Heart left ventricle (tissue), 16 donors: ENCODE measurements around the gene GATAD2B. TPM values are rescaled to one million over a fixed set of nuclear protein-coding genes. Genes with fewer than 3 reads are reported as not detected.

Experiments used
- ATAC-seq, 4 donors: fragments of 200-7000 bp; cut with Tn5 transposase; one replicate each; pipeline ENCODE4 v1.9.1; 2020 to 2022; ENCODE audit warnings: moderate library complexity in 4 of 4, mild to moderate bottlenecking in 3 of 4, moderate number of reproducible peaks in 1 of 4
- DNase-seq, 5 donors: peaks; one replicate each; pipeline ENCODE4 v3.0.0-alpha.2; 2020
- H3K27ac ChIP-seq, 12 donors: fragments of 200-600 bp; sonication (generic) in 4 of 12; one replicate each; pipeline versions ENCODE4 v1.5.0 to v1.8.0; 2016 to 2022; ENCODE audit warnings: mild to moderate bottlenecking in 2 of 12
- H3K27me3 ChIP-seq, 9 donors: fragments of 200-600 bp; sonication (generic) in 2 of 9; one replicate each; pipeline versions ENCODE4 v1.5.1 to v1.8.0; 2016 to 2022; ENCODE audit warnings: mild to moderate bottlenecking in 3 of 9
- H3K36me3 ChIP-seq, 9 donors: fragments of 200-600 bp; sonication (generic) in 2 of 9; one replicate each; pipeline versions ENCODE4 v1.5.0 to v1.8.0; 2018 to 2022; ENCODE audit warnings: mild to moderate bottlenecking in 2 of 9
- H3K4me1 ChIP-seq, 12 donors: fragments of 200-600 bp; sonication (generic) in 4 of 12; one replicate each; pipeline versions ENCODE4 v1.5.0 to v1.8.0; 2016 to 2022; ENCODE audit warnings: mild to moderate bottlenecking in 3 of 12
- H3K4me3 ChIP-seq, 12 donors: fragments of 200-600 bp; sonication (generic) in 4 of 12; one replicate each; pipeline versions ENCODE4 v1.5.0 to v1.8.0; 2017 to 2022; ENCODE audit warnings: mild to moderate bottlenecking in 9 of 12, moderate library complexity in 4 of 12
- H3K9me3 ChIP-seq, 12 donors: fragments of 200-600 bp; sonication (generic) in 4 of 12; one replicate each; pipeline versions ENCODE4 v1.5.0 to v1.8.0; 2016 to 2022; ENCODE audit warnings: mild to moderate bottlenecking in 1 of 12
- POLR2A ChIP-seq, 2 donors: fragments of 450-650 bp; IDR thresholded peaks; one replicate each; pipeline ENCODE4 v1.6.1; 2017; ENCODE audit warnings: antibody characterized with exemption in 2 of 2, mild to moderate bottlenecking in 2 of 2, moderate library complexity in 2 of 2
- WGBS, 4 donors: extraction: QIAGEN DNeasy Blood & Tissue Kit in 2 of 4; methylation state at CpG; one replicate each; pipeline versions ENCODE4 v1.1.5 to v1.1.7; 2013 to 2018; 5-methylcytosine and 5-hydroxymethylcytosine counted together
- intact Hi-C, 10 donors: fragments of 100-400 bp; cut with DNase I; formaldehyde crosslinking; loops; one replicate each; pipeline versions ENCODE4 v1.11.1 to v1.14.2; 2022
- polyA plus RNA-seq, 2 donors: library from polyadenylated mRNA; stranded (reverse); fragments of 200-250 nt; gene quantifications; one replicate each; pipeline ENCODE4 v1.2.3, GENCODE V29; 2013
- total RNA-seq, 9 donors: library from RNA; depleted of rRNA in 2 of 9; stranded (reverse); fragments of >200 nt in 2 of 9; fragmentation: NEBNext Ultra II Directional in 3 of 9; extraction: Animal tissue kit (Norgen Biotek cat#: 25700) in 3 of 9; gene quantifications; one replicate each; pipeline versions ENCODE4 v1.1.0 to v1.2.4, GENCODE V29; 2016 to 2023
- TF ChIP-seq, protein P1 (sequence below), 12 donors: fragments of 200-600 bp; sonication (generic) in 4 of 12; IDR thresholded peaks; one replicate each; pipeline versions ENCODE4 v1.5.0 to v1.8.0; 2018 to 2022; ENCODE audit warnings: antibody characterized with exemption in 12 of 12, mild to moderate bottlenecking in 5 of 12
- donor health status: ischemic (EF 13 %, LVEDD 7.1; RV severe dilation, severe dysfunction).
- donor health status: healthy with polysubstance abuse.
- donor health status: DM: no; HTN: yes; CAD: no.
- donor health status: DM: no; HTN: no; CAD: no.
- donor health status: ischemic (EF 25% LVEDD 6.9; RV normal size, moderate dysfunction).
- donor health status: ischemic (EF 25% LVEDD 5.7; RV mildly dilated, moderate dysfunction).
- donor health status: healthy.
- donor health status: DM: yes; HTN: yes; CAD: no.
- donor health status: ischemic (EF 35%, LVEDD 5.7; RV mildly dilated, moderate dysfunction).
- donor health status: nonischemic (EF 11% LVEDD 7.7; RV severe dilation, severe dysfunction).
- donor health status: DM: yes; HTN: yes; CAD: no.
- donor health status: PGD.
- donor health status: ischemic (EF 29% LVEDD 5.4; RV normal size, mild dysfunction).
- donor health status: nonischemic (EF 23%, LVEDD 6.1; RV moderate dilation, normal function).

The GATAD2B gene
- total and polyA plus RNA-seq, 11 donors = 5.6 to 53.9 (median 34.5) TPM

DNA sequence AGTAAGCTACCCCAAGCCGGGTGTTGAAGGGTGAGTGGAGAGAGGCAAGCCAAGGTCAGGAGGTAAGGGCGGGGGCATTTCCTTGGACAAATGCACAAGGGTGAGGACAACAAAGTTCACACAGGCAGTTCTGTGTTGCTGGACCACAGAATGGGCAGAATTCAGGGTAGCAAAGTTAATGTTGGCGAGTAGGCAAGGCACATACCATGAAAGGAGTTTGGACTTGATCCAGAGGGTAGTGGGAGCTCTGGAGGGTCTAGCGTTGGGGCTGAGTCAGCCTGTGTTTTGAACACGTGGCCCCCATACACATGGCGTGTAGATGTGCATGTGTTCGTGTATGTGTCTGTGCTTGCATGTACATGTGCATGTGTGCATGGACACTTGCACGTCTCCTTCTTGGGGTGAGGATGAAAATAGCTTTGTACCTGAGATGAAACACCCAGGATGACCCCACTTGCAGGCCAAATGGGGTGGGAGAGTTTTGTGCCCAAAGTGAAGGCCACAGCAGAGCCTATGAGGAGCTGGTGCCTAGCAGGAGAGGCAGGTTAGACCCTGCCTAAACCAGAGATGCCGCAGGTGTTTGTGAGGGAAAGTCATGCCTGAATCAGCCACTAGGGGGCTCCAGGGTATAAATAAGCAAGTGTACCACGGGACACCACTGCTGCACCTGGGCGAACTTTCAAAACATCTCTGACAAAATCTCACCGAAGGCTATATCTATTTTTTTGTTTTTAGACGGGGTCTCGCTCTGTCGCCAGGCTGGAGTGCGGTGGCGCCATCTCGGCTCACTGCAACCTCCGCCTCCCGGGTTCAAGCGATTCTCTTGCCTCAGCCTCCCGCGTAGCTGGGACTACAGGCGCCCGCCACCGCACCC lies 125.7 kb downstream of the GATAD2B start:
- WGBS, 4 donors = 56 to 60% (median 59%) methylated on average over 26 of the region's 26 CpGs
- ATAC-seq = peak; percentile 9 to 76 (median 61)
- intact Hi-C loops = loop anchor here in 9 of 10 donors (1.0 to 10.0 kb wide), 9 partner anchors 148 to 478 kb away; partner anchors contain the start of genes RAB13 (in 9 of the 9), DENND4B (in 8 of the 9), HAX1 (in 2 of the 9) and CRTC2 (in 1 of the 9)

DNA sequence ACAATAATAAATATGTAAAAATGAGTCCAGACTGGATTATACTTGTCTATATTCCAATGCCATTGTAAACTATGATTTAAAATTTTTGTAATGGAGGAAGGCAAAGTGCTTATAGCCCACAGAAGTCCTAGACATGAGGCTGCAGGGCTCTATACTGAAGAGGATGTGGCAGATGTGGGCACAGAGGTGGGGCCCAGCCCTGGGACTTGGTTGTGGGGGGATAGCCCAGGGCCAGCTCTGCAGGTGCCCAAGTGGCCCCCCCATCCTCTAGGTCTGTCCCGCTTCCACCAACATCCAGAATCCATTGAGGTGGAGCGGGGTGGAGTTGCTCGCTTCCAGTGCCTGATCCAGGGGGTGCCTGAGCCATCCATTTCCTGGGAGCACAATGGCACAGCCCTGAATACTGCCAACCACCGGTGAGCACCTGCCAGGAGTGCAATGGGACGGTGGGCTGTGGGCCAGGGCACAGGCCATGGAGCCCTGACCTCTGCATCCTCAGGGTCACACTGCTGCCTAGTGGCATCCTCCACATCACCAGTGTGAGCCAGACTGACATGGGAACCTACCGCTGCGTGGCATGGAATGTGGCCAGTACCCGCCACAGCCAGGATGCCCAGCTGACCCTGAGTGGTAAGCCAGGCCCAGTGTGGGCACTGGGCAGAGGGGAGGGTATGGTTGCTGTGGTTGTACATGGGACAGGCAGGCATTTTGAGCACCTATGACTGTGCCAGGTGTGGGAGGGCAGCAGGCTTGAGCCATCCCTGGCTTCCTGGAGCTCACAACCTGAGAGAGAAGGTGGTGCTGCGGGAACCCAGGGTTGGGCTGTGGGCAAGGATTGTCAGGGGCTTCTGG lies 126.6 kb downstream of the GATAD2B start:
- Histone ChIP-seq H3K27ac (no peak overlapping the region), H3K36me3 (peaks cover 0 to 2% (median 0%) of the 10 kb centered on the region in 9 donors), H3K27me3 (no peaks in the 10 kb centered on the region), H3K4me3 (no peak overlapping the region), H3K4me1 (peaks cover 0 to 16% (median 3%) of the 10 kb centered on the region in 12 donors), H3K9me3 (no peaks in the 10 kb centered on the region)
- intact Hi-C loops = loop anchor here in 7 of 10 donors (2.0 to 10.0 kb wide), 7 partner anchors 149 to 479 kb away; partner anchors contain the start of genes DENND4B (in 5 of the 7), RAB13 (in 4 of the 7), HAX1 (in 2 of the 7) and CRTC2 (in 1 of the 7)
- peak in 1 of 5 donors; percentile 56 for DNase-seq
- WGBS, 4 donors = 75 to 92% (median 87%) methylated on average over 6 to 9 of the region's 9 CpGs
- TF ChIP-seq, protein P1, sequence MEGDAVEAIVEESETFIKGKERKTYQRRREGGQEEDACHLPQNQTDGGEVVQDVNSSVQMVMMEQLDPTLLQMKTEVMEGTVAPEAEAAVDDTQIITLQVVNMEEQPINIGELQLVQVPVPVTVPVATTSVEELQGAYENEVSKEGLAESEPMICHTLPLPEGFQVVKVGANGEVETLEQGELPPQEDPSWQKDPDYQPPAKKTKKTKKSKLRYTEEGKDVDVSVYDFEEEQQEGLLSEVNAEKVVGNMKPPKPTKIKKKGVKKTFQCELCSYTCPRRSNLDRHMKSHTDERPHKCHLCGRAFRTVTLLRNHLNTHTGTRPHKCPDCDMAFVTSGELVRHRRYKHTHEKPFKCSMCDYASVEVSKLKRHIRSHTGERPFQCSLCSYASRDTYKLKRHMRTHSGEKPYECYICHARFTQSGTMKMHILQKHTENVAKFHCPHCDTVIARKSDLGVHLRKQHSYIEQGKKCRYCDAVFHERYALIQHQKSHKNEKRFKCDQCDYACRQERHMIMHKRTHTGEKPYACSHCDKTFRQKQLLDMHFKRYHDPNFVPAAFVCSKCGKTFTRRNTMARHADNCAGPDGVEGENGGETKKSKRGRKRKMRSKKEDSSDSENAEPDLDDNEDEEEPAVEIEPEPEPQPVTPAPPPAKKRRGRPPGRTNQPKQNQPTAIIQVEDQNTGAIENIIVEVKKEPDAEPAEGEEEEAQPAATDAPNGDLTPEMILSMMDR (IDR thresholded peaks at IDR 0.05) = no peak
- TF ChIP-seq POLR2A (IDR thresholded peaks at IDR 0.05) = no peak
- no peak for ATAC-seq

More for the DNA sequence above, 125.7 kb downstream of the GATAD2B start:
- Histone ChIP-seq H3K4me3 (no peak overlapping the region), H3K4me1 (peaks cover 0 to 9% (median 0%) of the 10 kb centered on the region in 12 donors), H3K36me3 (peaks cover 0 to 2% (median 0%) of the 10 kb centered on the region in 9 donors), H3K27ac (no peak overlapping the region), H3K27me3 (no peaks in the 10 kb centered on the region), H3K9me3 (no peaks in the 10 kb centered on the region)
- TF ChIP-seq, protein P1 (IDR thresholded peaks at IDR 0.05) = peak; percentile 89 to 96 (median 92)
- no peak for TF ChIP-seq POLR2A (IDR thresholded peaks at IDR 0.05)
- peak in 4 of 5 donors; percentile 76 to 83 (median 78) for DNase-seq

DNA sequence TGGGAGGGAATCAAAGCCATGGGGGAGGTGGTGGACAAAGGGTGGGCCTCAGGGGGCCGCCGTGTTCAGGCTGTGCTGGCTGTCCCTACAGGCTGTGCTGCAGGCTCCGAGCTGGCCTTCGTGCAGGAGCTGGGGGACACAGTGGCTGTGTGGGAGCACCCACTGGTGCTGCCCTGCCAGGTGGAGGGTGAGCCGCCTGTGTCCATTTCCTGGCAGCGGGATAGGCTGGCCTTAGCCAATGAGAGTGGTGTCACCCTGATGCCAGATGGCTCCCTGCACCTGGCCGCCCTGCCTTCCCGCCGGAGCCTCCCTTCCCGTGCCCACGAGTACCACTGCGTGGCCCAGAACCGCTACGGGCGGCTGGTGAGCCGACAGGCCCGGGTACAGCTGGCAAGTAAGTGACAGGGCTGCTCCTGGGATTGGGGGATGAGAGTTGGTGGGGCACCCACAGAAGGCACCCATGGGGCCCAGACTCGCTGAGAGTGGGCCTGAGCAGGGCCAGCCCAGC lies 127.4 kb downstream of the GATAD2B start:
- Histone ChIP-seq H3K36me3 (peaks cover 0 to 2% (median 0%) of the 10 kb centered on the region in 9 donors), H3K4me1 (peaks cover 0 to 24% (median 8%) of the 10 kb centered on the region in 12 donors), H3K27me3 (no peaks in the 10 kb centered on the region), H3K27ac (no peak overlapping the region), H3K9me3 (no peaks in the 10 kb centered on the region), H3K4me3 (no peak overlapping the region)
- DNase-seq (peak in 1 of 5 donors; percentile 55), ATAC-seq (no peak)
- 77 to 85% (median 82%) methylated on average over 13 to 18 of the region's 18 CpGs for WGBS, 4 donors
- intact Hi-C loops = loop anchor here in 7 of 10 donors (5.0 to 10.0 kb wide), 6 partner anchors 149 to 479 kb away; partner anchors contain the start of genes DENND4B (in 5 of the 7), HAX1 (in 2 of the 7), CRTC2 (in 1 of the 7) and RAB13 (in 1 of the 7)
- TF ChIP-seq, protein P1 (IDR thresholded peaks at IDR 0.05) = no peak
- no peak for TF ChIP-seq POLR2A (IDR thresholded peaks at IDR 0.05)
